NCI-H82 treated with DMSO at 0.1 percent for 48 hours (cell line): ENCODE results near the gene FGF5.
"Not testable (repeated sequence)": the region's sequence is repeated elsewhere in the genome, so short reads cannot be mapped to it uniquely, and the experiment has no call there.

Experiments
- DNase-seq: peaks from one replicate; lab custom pipeline; 2025; ENCODE audit not compliant: unreplicated experiment; lab: John Stamatoyannopoulos, UW

The FGF5 gene, protein sequence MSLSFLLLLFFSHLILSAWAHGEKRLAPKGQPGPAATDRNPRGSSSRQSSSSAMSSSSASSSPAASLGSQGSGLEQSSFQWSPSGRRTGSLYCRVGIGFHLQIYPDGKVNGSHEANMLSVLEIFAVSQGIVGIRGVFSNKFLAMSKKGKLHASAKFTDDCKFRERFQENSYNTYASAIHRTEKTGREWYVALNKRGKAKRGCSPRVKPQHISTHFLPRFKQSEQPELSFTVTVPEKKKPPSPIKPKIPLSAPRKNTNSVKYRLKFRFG

GRCh38 chr4:80266253-80266901, at the start of gene FGF5:
Gene FGF5 (plus strand): TSS chr4:80266664. CDS start chr4:80266825, 161 bp downstream.
- DNase-seq: no peak

GRCh38 chr4:80219301-80220025, 47.0 kb upstream of the FGF5 start:
- DNase-seq: no peak

GRCh38 chr4:80220711-80221110, 45.8 kb upstream of the FGF5 start:
- DNase-seq: no peak

GRCh38 chr4:80221161-80221560, 45.3 kb upstream of the FGF5 start:
- no peak for DNase-seq

DNA sequence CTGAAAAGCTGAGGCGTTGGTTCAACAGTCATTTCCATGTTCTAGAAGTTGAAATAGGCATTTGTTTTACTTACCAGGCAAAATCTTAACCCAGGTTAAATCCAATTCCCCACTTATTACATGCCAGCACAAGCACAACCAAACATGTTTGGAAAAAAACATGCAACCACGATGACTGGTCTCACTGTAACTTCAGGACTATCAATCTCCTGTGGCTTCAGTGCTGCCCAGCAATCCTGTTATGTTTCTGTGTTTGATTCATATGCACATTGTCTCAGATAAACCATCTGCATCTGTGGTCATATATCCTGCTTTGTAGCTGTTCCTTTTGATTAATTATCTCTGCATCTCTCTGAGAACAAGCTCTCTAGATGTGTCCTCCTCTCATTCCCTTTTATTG, 40.9 kb upstream of the FGF5 start:
- no peak for DNase-seq

DNA sequence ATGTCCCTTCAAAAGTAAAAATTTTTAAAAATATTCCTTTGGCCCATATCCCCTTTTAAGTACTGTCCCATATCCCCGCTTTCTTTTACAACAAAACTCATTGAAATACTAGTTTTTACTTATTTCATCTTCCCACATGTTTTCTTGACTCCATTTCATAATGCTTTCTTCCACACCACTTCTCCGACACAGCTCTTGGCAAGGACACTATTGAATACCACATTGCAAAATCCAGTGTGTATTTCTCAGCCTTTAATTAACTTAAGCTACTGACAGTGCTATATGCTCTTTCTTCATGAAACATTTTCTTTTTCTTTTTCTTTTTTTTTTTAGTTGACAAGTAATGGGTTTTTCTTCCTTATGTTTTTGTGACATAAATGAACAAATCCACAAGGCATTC, 40.4 kb upstream of the FGF5 start:
- no peak for DNase-seq

GRCh38 chr4:80228460-80228859, 38.0 kb upstream of the FGF5 start:
- no peak for DNase-seq

- no peak for DNase-seq
Measured at GRCh38 chr4:80229128-80229527, 37.3 kb upstream of the FGF5 start.

- no peak for DNase-seq
Measured at GRCh38 chr4:80229590-80229989, 36.9 kb upstream of the FGF5 start.

DNA sequence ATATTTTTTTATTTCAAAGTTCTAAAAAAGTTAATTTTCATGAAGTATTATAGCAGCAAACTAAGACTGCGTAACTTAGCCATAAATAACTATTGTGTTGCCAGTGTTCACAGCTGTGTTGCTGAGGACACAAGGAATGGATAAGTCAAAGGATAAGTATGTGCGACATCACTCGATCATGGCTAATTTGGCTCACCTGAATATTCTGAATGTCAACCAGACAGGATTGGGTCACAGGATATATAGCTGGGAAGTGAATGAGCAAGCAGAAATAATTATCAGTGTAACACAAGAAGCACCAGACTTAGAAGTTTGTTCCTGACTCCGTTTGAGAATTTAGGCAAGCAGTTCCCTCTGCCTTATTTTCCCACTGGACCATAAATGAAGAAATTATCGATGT, 35.3 kb upstream of the FGF5 start:
- no peak for DNase-seq

DNA sequence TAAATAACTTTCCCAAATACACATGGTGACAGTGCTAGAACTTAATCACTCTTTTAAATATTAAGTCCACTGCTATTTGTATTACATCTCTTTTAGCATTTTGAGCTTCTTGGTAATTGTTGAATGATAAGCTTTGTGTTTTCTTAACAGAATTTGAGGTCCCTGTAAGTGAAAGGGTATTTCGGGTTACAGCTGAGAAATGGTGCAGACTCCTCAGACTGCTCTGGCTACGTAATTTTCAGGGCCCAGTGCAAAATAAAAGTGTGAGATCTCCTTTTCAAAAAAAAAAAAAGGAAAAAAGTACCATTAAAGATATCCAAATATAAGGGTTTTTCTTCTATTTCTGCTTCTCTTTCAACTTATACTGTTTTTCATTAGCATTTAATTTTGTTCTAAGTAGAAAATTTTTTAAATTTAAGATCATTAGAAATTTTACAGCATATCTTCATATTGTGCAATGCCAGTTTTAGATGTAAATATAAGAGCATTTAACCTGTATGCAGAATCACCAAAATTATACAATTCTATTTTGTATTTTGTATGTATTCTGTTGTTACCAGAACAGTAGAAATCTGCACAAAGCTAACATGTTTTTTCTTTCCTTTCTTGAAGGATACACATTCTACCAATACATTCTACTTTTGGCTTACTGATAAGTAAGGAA, 33.6 kb upstream of the FGF5 start:
- no peak for DNase-seq

DNA sequence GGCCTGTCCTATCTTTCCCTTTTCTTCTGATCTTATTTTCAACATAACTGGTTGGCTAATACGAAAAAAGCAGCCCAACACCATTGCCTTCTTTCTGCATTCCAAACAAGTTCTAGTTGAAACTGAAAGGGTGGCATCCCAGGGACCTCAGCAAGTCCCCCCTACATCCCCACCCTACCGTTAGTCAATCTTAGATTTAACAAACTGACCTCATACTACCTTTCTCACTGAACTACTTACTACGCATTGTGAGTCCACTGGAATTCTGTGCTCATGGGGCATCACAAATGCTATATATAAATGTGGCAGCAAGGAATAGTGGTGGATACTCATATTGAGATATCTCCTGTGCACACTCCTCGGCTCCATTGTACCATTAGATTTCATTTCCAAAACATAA, 33.1 kb upstream of the FGF5 start:
- no peak for DNase-seq

DNA sequence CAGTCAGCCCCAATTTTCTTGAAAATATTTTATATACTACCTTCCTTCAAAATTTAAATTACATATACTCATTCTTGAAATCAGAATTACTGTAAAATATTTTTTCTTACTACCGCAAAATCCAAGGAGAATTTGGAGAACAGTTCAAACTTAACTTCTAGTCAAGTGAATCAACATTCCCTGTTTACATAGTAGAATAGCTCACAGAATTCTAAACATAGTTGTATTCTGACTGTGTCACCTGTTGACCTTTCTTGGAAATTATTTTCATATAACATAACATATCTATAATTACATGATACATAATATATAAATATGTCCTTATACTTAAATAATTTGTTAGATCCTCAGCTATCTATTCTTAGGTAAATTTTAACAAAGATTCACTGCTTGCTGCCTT, 31.0 kb upstream of the FGF5 start:
- no peak for DNase-seq

- no peak for DNase-seq
Measured at GRCh38 chr4:80237992-80238391, 28.5 kb upstream of the FGF5 start.

DNA sequence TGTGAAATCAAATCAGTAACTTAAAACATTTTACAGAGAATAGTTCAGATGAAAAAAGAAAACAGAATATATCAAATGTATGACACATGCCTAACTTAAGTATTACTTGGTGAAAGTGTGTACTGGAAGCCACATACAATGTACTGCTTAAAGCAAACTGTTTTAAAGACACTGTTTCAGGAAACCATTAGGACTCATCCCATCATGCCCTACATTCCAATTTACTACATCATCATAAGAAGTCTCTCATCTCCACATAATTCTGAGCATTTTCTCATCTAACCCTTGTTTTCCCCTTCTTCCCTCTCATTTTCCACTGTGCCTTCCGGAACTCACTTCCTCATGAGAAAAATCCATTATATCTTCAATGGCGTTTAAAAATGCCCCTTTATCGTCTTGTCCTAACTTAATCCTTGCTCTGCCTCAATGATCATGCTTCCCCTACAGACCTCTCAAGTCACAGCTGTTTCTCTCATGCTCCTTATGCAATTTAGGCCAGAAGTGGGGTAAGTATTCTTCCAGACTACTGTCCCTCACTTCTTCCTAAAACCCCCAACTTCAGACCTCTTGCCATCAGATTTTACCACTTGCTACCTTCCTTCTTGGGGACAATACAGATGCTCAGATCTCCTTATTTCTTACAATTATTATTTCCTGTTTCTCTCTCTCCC, 26.8 kb upstream of the FGF5 start:
- DNase-seq: no peak

DNA sequence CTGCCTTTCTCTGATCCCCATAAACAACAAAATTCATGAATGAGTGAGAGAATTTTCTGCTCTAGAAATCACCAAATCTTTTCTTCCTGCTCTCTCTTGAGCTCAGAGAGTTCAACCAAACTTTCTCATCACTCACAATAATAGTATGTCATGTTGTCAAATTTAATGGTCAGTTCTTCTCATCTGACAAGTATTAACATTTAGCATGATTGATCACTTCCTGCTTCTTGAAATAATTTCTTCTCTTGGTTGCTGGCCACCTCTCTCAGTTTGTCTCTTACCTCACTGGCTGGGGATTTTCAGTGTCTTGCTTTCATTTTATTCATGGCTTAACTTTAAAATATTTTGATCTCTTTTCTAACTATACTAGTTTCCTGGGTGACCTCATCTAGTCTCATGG, 25.5 kb upstream of the FGF5 start:
- no peak for DNase-seq

DNA sequence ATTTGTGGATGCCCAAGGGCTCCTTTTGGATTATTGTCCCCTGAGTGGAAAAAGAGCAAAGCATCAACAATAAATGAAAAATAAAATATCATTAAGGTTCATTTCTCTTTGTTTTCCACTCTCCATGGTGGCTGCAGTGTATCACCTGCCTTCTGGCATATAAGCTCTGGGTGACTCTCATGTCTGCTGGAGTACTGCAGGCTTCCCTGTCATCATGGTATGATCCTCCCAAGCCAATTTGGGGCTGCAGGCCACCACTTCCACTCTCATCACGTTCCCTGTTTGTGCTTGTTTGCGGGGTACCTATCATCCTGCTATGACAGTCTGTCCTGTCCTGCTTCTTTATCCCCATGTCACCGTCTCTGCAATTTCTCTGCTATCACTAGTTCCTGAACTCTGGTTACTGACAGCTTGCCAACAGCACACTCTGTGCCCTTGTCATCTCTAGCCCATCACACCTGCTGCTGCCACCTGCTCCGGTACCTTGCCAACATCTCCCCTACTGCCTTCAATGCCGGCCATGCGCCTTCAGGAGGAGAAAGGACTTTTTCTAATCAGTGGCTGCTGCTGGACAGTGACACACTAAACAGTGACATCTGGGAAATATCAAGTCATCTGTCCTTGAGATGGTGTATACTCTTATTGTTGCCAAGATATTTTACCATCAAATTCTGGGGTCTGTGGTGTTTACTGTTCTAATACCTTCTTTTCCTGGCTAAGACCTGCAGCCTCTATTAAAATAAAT, 23.0 kb upstream of the FGF5 start:
- no peak for DNase-seq

GRCh38 chr4:80247484-80247883, 19.0 kb upstream of the FGF5 start:
- DNase-seq: not testable (repeated sequence)

GRCh38 chr4:80249144-80249543, 17.3 kb upstream of the FGF5 start:
- DNase-seq: no peak

- no peak for DNase-seq
Measured at GRCh38 chr4:80252427-80252826, 14.0 kb upstream of the FGF5 start.

DNA sequence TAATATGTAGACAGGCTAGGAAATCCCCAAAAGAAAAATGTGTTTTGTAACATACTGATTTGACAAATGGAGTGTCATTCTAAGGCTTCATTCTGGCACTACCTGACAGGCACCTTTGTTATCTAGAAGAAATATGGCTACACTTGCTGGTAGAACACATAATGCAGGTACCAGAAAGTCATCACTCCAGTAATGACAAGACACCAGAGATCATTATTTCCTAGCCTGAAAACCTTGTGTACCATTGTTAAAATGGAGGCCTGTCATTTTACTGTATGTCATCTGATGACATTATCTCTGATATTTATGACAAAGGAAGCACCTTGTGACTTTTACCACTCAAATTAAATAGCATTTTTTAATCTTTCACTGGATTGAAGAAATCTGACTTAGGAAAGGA, 13.5 kb upstream of the FGF5 start:
- DNase-seq: no peak
